ENCODE data around the gene MFSD12.

Gene MFSD12

GRCh38 chr19:3527238-3527910 is 30.0 kb downstream of the MFSD12 start:
- Histone ChIP-seq H3K27ac (ENCODE audit: low read depth, low read length) (no peak overlapping the region), H3K4me1 (ENCODE audit: control insufficient read depth, insufficient read depth, low read length) (no peaks in the 10 kb centered on the region), H3K9me3 (ENCODE audit: control insufficient read depth, insufficient read depth, low read depth, low read length) (no peaks in the 10 kb centered on the region), H3K36me3 (ENCODE audit: control insufficient read depth, insufficient read depth, low read length) (peaks cover 68% of the 10 kb centered on the region), H3K27me3 (ENCODE audit: control insufficient read depth, insufficient read depth, low read length) (no peaks in the 10 kb centered on the region), H3K4me3 (ENCODE audit: low read depth, low read length) (no peak overlapping the region), H3K9ac (ENCODE audit: low read length) (no peak overlapping the region)

- Histone ChIP-seq H3K9me3 (ENCODE audit: control insufficient read depth, insufficient read depth, low read depth, low read length) (no peaks in the 10 kb centered on the region), H3K9ac (ENCODE audit: low read length) (no peak overlapping the region), H3K4me1 (ENCODE audit: control insufficient read depth, insufficient read depth, low read length) (no peaks in the 10 kb centered on the region), H3K27me3 (ENCODE audit: control insufficient read depth, insufficient read depth, low read length) (no peaks in the 10 kb centered on the region), H3K36me3 (ENCODE audit: control insufficient read depth, insufficient read depth, low read length) (peaks cover 66% of the 10 kb centered on the region), H3K4me3 (ENCODE audit: low read depth, low read length) (no peak overlapping the region), H3K27ac (ENCODE audit: low read depth, low read length) (no peak overlapping the region)
Measured at GRCh38 chr19:3526507-3527237, 30.7 kb downstream of the MFSD12 start.

GRCh38 chr19:3524904-3525451 is 32.4 kb downstream of the MFSD12 start:
- Histone ChIP-seq H3K9me3 (ENCODE audit: control insufficient read depth, insufficient read depth, low read depth, low read length) (no peaks in the 10 kb centered on the region), H3K27ac (ENCODE audit: low read depth, low read length) (no peak overlapping the region), H3K4me1 (ENCODE audit: control insufficient read depth, insufficient read depth, low read length) (peaks cover 11% of the 10 kb centered on the region; the same call in 1 of the 2 replicates), H3K36me3 (ENCODE audit: control insufficient read depth, insufficient read depth, low read length) (peaks cover 51% of the 10 kb centered on the region), H3K4me3 (ENCODE audit: low read depth, low read length) (no peak overlapping the region), H3K9ac (ENCODE audit: low read length) (no peak overlapping the region), H3K27me3 (ENCODE audit: control insufficient read depth, insufficient read depth, low read length) (no peaks in the 10 kb centered on the region)

- Histone ChIP-seq H3K36me3 (ENCODE audit: control insufficient read depth, insufficient read depth, low read length) (peaks cover 55% of the 10 kb centered on the region), H3K4me1 (ENCODE audit: control insufficient read depth, insufficient read depth, low read length) (peaks cover 18% of the 10 kb centered on the region)
Measured at GRCh38 chr19:3524078-3524842, 33.1 kb downstream of the MFSD12 start.

GRCh38 chr19:3523361-3524077 is 33.9 kb downstream of the MFSD12 start:
- Histone ChIP-seq H3K4me1 (ENCODE audit: control insufficient read depth, insufficient read depth, low read length) (peaks cover 26% of the 10 kb centered on the region), H3K27ac (ENCODE audit: low read depth, low read length) (no peak overlapping the region), H3K36me3 (ENCODE audit: control insufficient read depth, insufficient read depth, low read length) (peaks cover 52% of the 10 kb centered on the region), H3K9me3 (ENCODE audit: control insufficient read depth, insufficient read depth, low read depth, low read length) (no peaks in the 10 kb centered on the region), H3K4me3 (ENCODE audit: low read depth, low read length) (no peak overlapping the region), H3K27me3 (ENCODE audit: control insufficient read depth, insufficient read depth, low read length) (no peaks in the 10 kb centered on the region), H3K9ac (ENCODE audit: low read length) (no peak overlapping the region)

More at GRCh38 chr19:3524078-3524842, 33.1 kb downstream of the MFSD12 start:
- H3K9me3 ChIP-seq (ENCODE audit: control insufficient read depth, insufficient read depth, low read depth, low read length), result no peaks in the 10 kb centered on the region
- H3K27me3 ChIP-seq (ENCODE audit: control insufficient read depth, insufficient read depth, low read length), result no peaks in the 10 kb centered on the region
- H3K27ac ChIP-seq (ENCODE audit: low read depth, low read length), result no peak overlapping the region
- no peak overlapping the region for H3K9ac ChIP-seq (ENCODE audit: low read length)
- H3K4me3 ChIP-seq (ENCODE audit: low read depth, low read length), result no peak overlapping the region

GRCh38 chr19:3522421-3523360 is 34.7 kb downstream of the MFSD12 start:
- H3K36me3 ChIP-seq (ENCODE audit: control insufficient read depth, insufficient read depth, low read length), result peaks cover 45% of the 10 kb centered on the region
- H3K4me3 ChIP-seq (ENCODE audit: low read depth, low read length), result no peak overlapping the region
- no peaks in the 10 kb centered on the region for H3K9me3 ChIP-seq (ENCODE audit: control insufficient read depth, insufficient read depth, low read depth, low read length)
- peaks cover 33% of the 10 kb centered on the region for H3K4me1 ChIP-seq (ENCODE audit: control insufficient read depth, insufficient read depth, low read length)
- H3K9ac ChIP-seq (ENCODE audit: low read length), result no peak overlapping the region
- H3K27ac ChIP-seq (ENCODE audit: low read depth, low read length), result no peak overlapping the region
- no peaks in the 10 kb centered on the region for H3K27me3 ChIP-seq (ENCODE audit: control insufficient read depth, insufficient read depth, low read length)

GRCh38 chr19:3521104-3521445 is 36.3 kb downstream of the MFSD12 start:
- Histone ChIP-seq H3K36me3 (ENCODE audit: control insufficient read depth, insufficient read depth, low read length) (peaks cover 33% of the 10 kb centered on the region), H3K4me3 (ENCODE audit: low read depth, low read length) (no peak overlapping the region), H3K9ac (ENCODE audit: low read length) (peak overlapping the region; percentile 54), H3K27ac (ENCODE audit: low read depth, low read length) (no peak overlapping the region; the same call in 1 of the 2 replicates), H3K27me3 (ENCODE audit: control insufficient read depth, insufficient read depth, low read length) (no peaks in the 10 kb centered on the region), H3K9me3 (ENCODE audit: control insufficient read depth, insufficient read depth, low read depth, low read length) (no peaks in the 10 kb centered on the region), H3K4me1 (ENCODE audit: control insufficient read depth, insufficient read depth, low read length) (peaks cover 36% of the 10 kb centered on the region)

- Histone ChIP-seq H3K4me1 (ENCODE audit: control insufficient read depth, insufficient read depth, low read length) (peaks cover 41% of the 10 kb centered on the region), H3K36me3 (ENCODE audit: control insufficient read depth, insufficient read depth, low read length) (peaks cover 29% of the 10 kb centered on the region), H3K9ac (ENCODE audit: low read length) (peak overlapping the region; percentile 54), H3K4me3 (ENCODE audit: low read depth, low read length) (no peak overlapping the region), H3K9me3 (ENCODE audit: control insufficient read depth, insufficient read depth, low read depth, low read length) (no peaks in the 10 kb centered on the region), H3K27me3 (ENCODE audit: control insufficient read depth, insufficient read depth, low read length) (no peaks in the 10 kb centered on the region), H3K27ac (ENCODE audit: low read depth, low read length) (peak overlapping the region; percentile 43)
Measured at GRCh38 chr19:3520166-3521103, 37.0 kb downstream of the MFSD12 start.

GRCh38 chr19:3519126-3519525 is 38.3 kb downstream of the MFSD12 start:
- Histone ChIP-seq H3K9me3 (ENCODE audit: control insufficient read depth, insufficient read depth, low read depth, low read length) (no peaks in the 10 kb centered on the region), H3K9ac (ENCODE audit: low read length) (peak overlapping the region; percentile 65), H3K36me3 (ENCODE audit: control insufficient read depth, insufficient read depth, low read length) (peaks cover 18% of the 10 kb centered on the region), H3K27me3 (ENCODE audit: control insufficient read depth, insufficient read depth, low read length) (no peaks in the 10 kb centered on the region), H3K4me3 (ENCODE audit: low read depth, low read length) (no peak overlapping the region), H3K27ac (ENCODE audit: low read depth, low read length) (peak overlapping the region; percentile 43; the same call in 1 of the 2 replicates), H3K4me1 (ENCODE audit: control insufficient read depth, insufficient read depth, low read length) (peaks cover 48% of the 10 kb centered on the region)

Data from HUES6 (cell line).